HCT116 (cell line): Measurements from ENCODE around the gene KCNJ1. TPM values are rescaled to one million over a fixed set of nuclear protein-coding genes. Genes with fewer than 3 reads are reported as not detected.

Experiments used
- ATAC-seq: fragments of 200-7000 bp; cut with Tn5 transposase; 2 replicates; pipeline ENCODE4 v1.9.1; 2020; ENCODE audit warnings: mild to moderate bottlenecking, moderate library complexity
- BruUV-seq: library from RNA; stranded (reverse); fragments of 400-500 nt; replicated peaks from 2 replicates; lab custom pipeline; 2021; lab: Mats Ljungman, UMichigan
- CTCF ChIA-PET: fragments of 300-600 bp; sonication (Branson Sonifier 250); formaldehyde crosslinking; loops from one replicate; lab custom pipeline; 2021; ENCODE audit warnings: antibody characterized with exemption; lab: Charles Lee
- POLR2A ChIA-PET: fragments of 300-600, 350-600 bp; sonication (Branson Sonifier 250); formaldehyde crosslinking; loops from one replicate; lab custom pipeline; 2021; ENCODE audit warnings: antibody characterized with exemption; lab: Charles Lee
- RAD21 ChIA-PET, 2 experiments: fragments of 300-600 bp; sonication (Branson Sonifier 250); formaldehyde crosslinking; loops; one replicate each; lab custom pipeline; 2023; ENCODE audit warnings: low total read pairs in 2 of 2; ENCODE audit not compliant: uncharacterized antibody in 2 of 2, unreplicated experiment in 2 of 2, low non-redundant PET in 1 of 2; lab: Charles Lee
- DNase-seq: peaks from one replicate; pipeline ENCODE4 v3.0.0-alpha.2; 2010; ENCODE audit warnings: low read depth, low spot score
- H2AFZ ChIP-seq: fragments of 200-600 bp; shearing (Covaris generic), sonication (generic); 2 replicates; pipeline ENCODE4 v1.6.1; 2017; ENCODE audit warnings: low read depth, mixed run types, mixed read lengths, antibody characterized with exemption, low read length; ENCODE audit not compliant: poor library complexity, severe bottlenecking
- H3K27ac ChIP-seq: 2 replicates; pipeline ENCODE4 v1.5.1; 2012; ENCODE audit warnings: low read depth, low read length
- H3K27me3 ChIP-seq: fragments of 200-600 bp; sonication (generic); 2 replicates; pipeline ENCODE4 v1.6.1; 2016; ENCODE audit warnings: mixed run types, low read length, mixed read lengths; ENCODE audit not compliant: insufficient read depth
- H3K36me3 ChIP-seq, 2 experiments: fragments of 200-500 bp in 1 of 2; fragments of 200-600 bp in 1 of 2; sonication (Bioruptor generic) in 1 of 2; sonication (generic) in 1 of 2; 2 replicates each; pipeline versions ENCODE4 v1.5.1 to v1.6.1; 2014 to 2016; ENCODE audit warnings: low read length in 2 of 2, inconsistent platforms in 1 of 2, mixed read lengths in 1 of 2, mixed run types in 1 of 2; ENCODE audit not compliant: insufficient read depth in 2 of 2, control insufficient read depth in 1 of 2
- H3K4me1 ChIP-seq, 2 experiments: fragments of 200-600 bp in 1 of 2; sonication (generic) in 1 of 2; 2 replicates each; pipeline versions ENCODE4 v1.5.1 to v1.6.1; 2012 to 2017; ENCODE audit warnings: low read length in 2 of 2, inconsistent platforms in 1 of 2, mild to moderate bottlenecking in 1 of 2, mixed read lengths in 1 of 2, mixed run types in 1 of 2, moderate library complexity in 1 of 2; ENCODE audit not compliant: insufficient read depth in 2 of 2, control insufficient read depth in 1 of 2
- H3K4me2 ChIP-seq: fragments of 200-600 bp; sonication (generic); 2 replicates; pipeline ENCODE4 v1.6.1; 2017; ENCODE audit warnings: mixed run types, low read length, mixed read lengths
- H3K4me3 ChIP-seq, 2 experiments: fragments of 200-600 bp in 1 of 2; sonication (generic) in 1 of 2; replicated peaks in 1 of 2; 2 replicates each; pipeline ENCODE4 v1.5.1; 2011 to 2016; ENCODE audit warnings: low read length in 2 of 2, control low read depth in 1 of 2, low read depth in 1 of 2, mild to moderate bottlenecking in 1 of 2, mixed read lengths in 1 of 2, mixed run types in 1 of 2
- H3K79me2 ChIP-seq: fragments of 200-600 bp; sonication (generic); 2 replicates; pipeline ENCODE4 v1.6.1; 2017; ENCODE audit warnings: mild to moderate bottlenecking, mixed run types, low read length, moderate library complexity, mixed read lengths; ENCODE audit not compliant: insufficient read depth
- H3K9ac ChIP-seq: fragments of 200-600 bp; sonication (generic); 2 replicates; pipeline ENCODE4 v1.6.1; 2016; ENCODE audit warnings: low read length, mixed read lengths
- H3K9me2 ChIP-seq: fragments of 200-600 bp; sonication (generic), shearing (Covaris generic); 2 replicates; pipeline ENCODE4 v1.6.1; 2017; ENCODE audit warnings: mixed run types, mild to moderate bottlenecking, moderate library complexity; ENCODE audit not compliant: insufficient read depth
- H3K9me3 ChIP-seq, 2 experiments: fragments of 200-500 bp in 1 of 2; fragments of 200-600 bp in 1 of 2; sonication (Bioruptor generic) in 1 of 2; sonication (generic) in 1 of 2; 2 replicates each; pipeline ENCODE4 v1.6.1; 2014 to 2017; ENCODE audit warnings: low read length in 2 of 2, mixed read lengths in 2 of 2, inconsistent platforms in 1 of 2, low read depth in 1 of 2, mild to moderate bottlenecking in 1 of 2, mixed run types in 1 of 2, moderate library complexity in 1 of 2; ENCODE audit not compliant: control insufficient read depth in 1 of 2, insufficient read depth in 1 of 2
- H4K20me1 ChIP-seq: fragments of 200-600 bp; sonication (generic), shearing (Covaris generic); 2 replicates; pipeline ENCODE4 v1.6.1; 2017; ENCODE audit warnings: mixed run types, mild to moderate bottlenecking, moderate library complexity; ENCODE audit not compliant: insufficient read depth
- CBX3 ChIP-seq: IDR thresholded peaks from 2 replicates; pipeline ENCODE4 v1.6.1; 2012; ENCODE audit warnings: low read depth
- ELF1 ChIP-seq: IDR thresholded peaks from 2 replicates; pipeline ENCODE4 v1.6.1; 2012; ENCODE audit warnings: low read depth, borderline replicate concordance
- JUND ChIP-seq: IDR thresholded peaks from 2 replicates; pipeline ENCODE4 v1.6.1; 2012
- POLR2A ChIP-seq: IDR thresholded peaks from 2 replicates; pipeline ENCODE4 v1.7.0; 2011; ENCODE audit warnings: borderline replicate concordance; ENCODE audit not compliant: insufficient read depth, insufficient read length; ENCODE audit errors: extremely low read depth
- RAD21 ChIP-seq: IDR thresholded peaks from 2 replicates; pipeline ENCODE4 v1.6.1; 2012; ENCODE audit warnings: low read depth, mild to moderate bottlenecking
- SP1 ChIP-seq: IDR thresholded peaks from 2 replicates; pipeline ENCODE4 v1.6.1; 2012; ENCODE audit warnings: low read depth
- SRF ChIP-seq: IDR thresholded peaks from 2 replicates; pipeline ENCODE4 v1.6.1; 2012; ENCODE audit warnings: low read depth
- TCF7L2 ChIP-seq: IDR thresholded peaks from 2 replicates; pipeline ENCODE4 v1.7.0; 2011; ENCODE audit warnings: borderline replicate concordance, inconsistent platforms; ENCODE audit not compliant: insufficient read depth, insufficient read length; ENCODE audit errors: extremely low read depth
- YY1 ChIP-seq: IDR thresholded peaks from 2 replicates; pipeline ENCODE4 v1.6.1; 2011; ENCODE audit warnings: low read length, low read depth, moderate library complexity, mild to moderate bottlenecking; ENCODE audit not compliant: insufficient replicate concordance; ENCODE audit errors: extremely low read depth
- ZFX ChIP-seq: fragments of 450-650 bp; IDR thresholded peaks from 2 replicates; pipeline ENCODE4 v1.6.1; 2017
- ZNF274 ChIP-seq: fragments of 200-500 bp; sonication (Bioruptor generic); IDR thresholded peaks from 2 replicates; pipeline ENCODE4 v1.6.1; 2014; ENCODE audit warnings: mild to moderate bottlenecking, low read depth, low read length, inconsistent platforms
- intact Hi-C: fragments of 100-400 bp; cut with micrococcal nuclease; formaldehyde crosslinking; loops from 2 replicates; pipeline ENCODE4 v1.10.0; 2022
- total RNA-seq: library from RNA; stranded (reverse); gene quantifications from one replicate; pipeline ENCODE4 v1.2.1, GENCODE V29; 2021; ENCODE audit not compliant: unreplicated experiment
- TF ChIP-seq, protein P1 (sequence below): IDR thresholded peaks from 2 replicates; pipeline ENCODE4 v1.6.1; 2012
- TF ChIP-seq, protein P2 (sequence below): IDR thresholded peaks from 2 replicates; pipeline ENCODE4 v1.6.1; 2012
- TF ChIP-seq, protein P3 (sequence below): IDR thresholded peaks from 2 replicates; pipeline ENCODE4 v1.6.1; 2011; ENCODE audit warnings: mild to moderate bottlenecking, low read length, moderate library complexity; ENCODE audit not compliant: insufficient replicate concordance; ENCODE audit errors: extremely low read depth

The KCNJ1 gene
- total RNA-seq, 1 experiment from 2014 or later = 0.15 TPM

DNA sequence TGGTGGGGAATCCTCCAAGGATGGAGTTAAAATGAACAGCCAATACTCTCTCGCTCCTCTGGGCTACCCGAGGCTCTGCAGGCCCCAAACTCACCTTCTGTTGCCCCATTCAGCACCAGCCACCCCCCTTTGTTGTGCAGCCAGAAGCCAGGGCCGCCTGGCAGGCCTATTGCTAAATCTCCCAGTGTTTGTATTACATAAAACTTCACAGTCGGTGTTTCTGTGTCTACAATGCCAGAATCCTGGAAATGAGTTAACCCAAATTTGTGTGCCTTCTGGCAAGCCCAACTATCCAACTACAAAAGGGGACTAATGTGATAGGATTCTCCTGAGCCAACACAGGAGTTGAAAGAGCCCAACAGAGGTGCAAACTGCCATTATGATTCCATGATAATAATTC is 33.4 kb upstream of the KCNJ1 start:
- H3K4me2 ChIP-seq = no peak overlapping the region
- no TSS peak for BruUV-seq
- CTCF ChIA-PET = no interaction called here
- peaks cover 8 to 14% of the 10 kb centered on the region in 2 experiments; a peak in 3 of 4 replicates for H3K4me1 ChIP-seq
- H3K36me3 ChIP-seq = no peaks in the 10 kb centered on the region
- no peak overlapping the region for H3K27ac ChIP-seq
- no peak for DNase-seq
- H3K79me2 ChIP-seq = no peaks in the 10 kb centered on the region
- H3K9ac ChIP-seq = no peak overlapping the region
- POLR2A ChIA-PET = no interaction called here
- RAD21 ChIA-PET = no interaction called here
- H3K9me2 ChIP-seq = no peaks in the 10 kb centered on the region
- no peak overlapping the region for H2AFZ ChIP-seq
- H4K20me1 ChIP-seq = no peaks in the 10 kb centered on the region
- intact Hi-C loops = no loop called here
- no peaks in the 10 kb centered on the region for H3K9me3 ChIP-seq
- TF ChIP-seq, protein P1, sequence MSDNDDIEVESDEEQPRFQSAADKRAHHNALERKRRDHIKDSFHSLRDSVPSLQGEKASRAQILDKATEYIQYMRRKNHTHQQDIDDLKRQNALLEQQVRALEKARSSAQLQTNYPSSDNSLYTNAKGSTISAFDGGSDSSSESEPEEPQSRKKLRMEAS = no peak
- TF ChIP-seq JUND = no peak
- TF ChIP-seq ZNF274 = no peak
- TF ChIP-seq, all 23 proteins: peak for 0
- Histone ChIP-seq H3K4me3 (no peak overlapping the region), H3K27me3 (no peaks in the 10 kb centered on the region)
- no peak for ATAC-seq

DNA sequence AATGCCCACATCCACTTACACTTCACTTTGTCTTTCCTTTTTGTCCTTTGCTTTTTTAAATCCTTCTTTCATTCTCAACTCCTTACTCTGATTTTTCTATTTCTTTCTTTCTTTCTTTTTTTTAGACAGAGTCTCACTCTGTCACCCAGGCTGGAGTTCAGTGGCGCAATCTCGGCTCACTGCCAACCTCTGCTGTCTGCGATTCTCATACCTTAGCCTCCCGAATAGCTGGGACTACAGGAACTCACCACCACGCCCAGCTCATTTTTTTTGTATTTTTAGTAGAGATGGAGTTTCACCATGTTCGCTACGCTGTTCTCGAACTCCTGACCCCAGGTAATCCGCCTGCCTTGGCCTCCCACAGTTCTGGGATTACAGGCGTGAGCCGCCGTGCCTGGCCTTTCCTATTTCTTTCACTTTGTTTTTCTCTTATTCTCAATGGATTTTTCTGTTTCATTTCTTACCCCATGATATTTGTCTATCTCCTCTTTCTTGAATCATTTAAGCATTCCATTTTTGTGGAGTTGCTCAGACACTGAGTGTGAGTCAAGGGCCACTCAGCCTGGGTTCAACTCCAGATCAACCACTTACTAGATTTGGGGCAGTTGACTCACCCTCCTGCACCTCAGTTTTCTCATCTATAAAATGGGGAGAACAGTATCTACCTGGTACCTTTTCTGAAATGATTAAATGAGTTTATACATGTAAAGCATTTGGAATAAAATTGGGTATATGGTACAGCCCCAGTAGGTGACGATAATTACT is 31.7 kb upstream of the KCNJ1 start:
- H3K9ac ChIP-seq = no peak overlapping the region
- TF ChIP-seq, protein P2, sequence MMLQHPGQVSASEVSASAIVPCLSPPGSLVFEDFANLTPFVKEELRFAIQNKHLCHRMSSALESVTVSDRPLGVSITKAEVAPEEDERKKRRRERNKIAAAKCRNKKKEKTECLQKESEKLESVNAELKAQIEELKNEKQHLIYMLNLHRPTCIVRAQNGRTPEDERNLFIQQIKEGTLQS = no peak
- TF ChIP-seq RAD21 (no peak), POLR2A (no peak), YY1 (no peak), TCF7L2 (no peak), ELF1 (no peak), CBX3 (no peak), SP1 (no peak), ZNF274 (no peak), ZFX (no peak), SRF (no peak)
- TF ChIP-seq, protein P3, sequence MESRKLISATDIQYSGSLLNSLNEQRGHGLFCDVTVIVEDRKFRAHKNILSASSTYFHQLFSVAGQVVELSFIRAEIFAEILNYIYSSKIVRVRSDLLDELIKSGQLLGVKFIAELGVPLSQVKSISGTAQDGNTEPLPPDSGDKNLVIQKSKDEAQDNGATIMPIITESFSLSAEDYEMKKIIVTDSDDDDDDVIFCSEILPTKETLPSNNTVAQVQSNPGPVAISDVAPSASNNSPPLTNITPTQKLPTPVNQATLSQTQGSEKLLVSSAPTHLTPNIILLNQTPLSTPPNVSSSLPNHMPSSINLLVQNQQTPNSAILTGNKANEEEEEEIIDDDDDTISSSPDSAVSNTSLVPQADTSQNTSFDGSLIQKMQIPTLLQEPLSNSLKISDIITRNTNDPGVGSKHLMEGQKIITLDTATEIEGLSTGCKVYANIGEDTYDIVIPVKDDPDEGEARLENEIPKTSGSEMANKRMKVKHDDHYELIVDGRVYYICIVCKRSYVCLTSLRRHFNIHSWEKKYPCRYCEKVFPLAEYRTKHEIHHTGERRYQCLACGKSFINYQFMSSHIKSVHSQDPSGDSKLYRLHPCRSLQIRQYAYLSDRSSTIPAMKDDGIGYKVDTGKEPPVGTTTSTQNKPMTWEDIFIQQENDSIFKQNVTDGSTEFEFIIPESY = no peak
- H3K4me1 ChIP-seq = peaks cover 0 to 5% of the 10 kb centered on the region in 2 experiments; a peak in 1 of 4 replicates
- ChIA-PET RAD21 (no interaction called here), CTCF (no interaction called here), POLR2A (no interaction called here)
- H2AFZ ChIP-seq = no peak overlapping the region
- H3K9me2 ChIP-seq = no peaks in the 10 kb centered on the region
- H3K79me2 ChIP-seq = no peaks in the 10 kb centered on the region
- no peak overlapping the region for H3K27ac ChIP-seq
- H4K20me1 ChIP-seq = no peaks in the 10 kb centered on the region
- no peak overlapping the region for H3K4me2 ChIP-seq
- intact Hi-C loops = no loop called here
- DNase-seq = no peak
- no peaks in the 10 kb centered on the region for H3K9me3 ChIP-seq
- H3K36me3 ChIP-seq = no peaks in the 10 kb centered on the region
- no TSS peak for BruUV-seq
- no peaks in the 10 kb centered on the region for H3K27me3 ChIP-seq
- H3K4me3 ChIP-seq = no peak overlapping the region
- ATAC-seq = no peak
